IMR-90 (cell line): ENCODE results near the gene SPTLC3. TPM values are rescaled to one million over a fixed set of nuclear protein-coding genes. Genes with fewer than 3 reads are reported as not detected.

ENCODE experiments used
- ATAC-seq: fragments of 200-7000 bp; cut with Tn5 transposase; 2 replicates; pipeline ENCODE4 v1.9.1; 2020; ENCODE audit warnings: low read depth, mild to moderate bottlenecking, moderate library complexity
- BruUV-seq: library from RNA; stranded (reverse); fragments of 400-500 nt; replicated peaks from 2 replicates; lab custom pipeline; 2021; lab: Mats Ljungman, UMichigan
- CTCF ChIA-PET: fragments of 300-600 bp; formaldehyde crosslinking; extraction: SDS; loops from one replicate; lab custom pipeline; 2021; ENCODE audit warnings: antibody characterized with exemption; lab: Yijun Ruan, JAX
- POLR2A ChIA-PET: fragments of 300-600 bp; sonication (Branson Sonifier 250); formaldehyde crosslinking; loops from one replicate; lab custom pipeline; 2022; ENCODE audit warnings: antibody characterized with exemption; ENCODE audit not compliant: unreplicated experiment; lab: Charles Lee
- DNase-seq: peaks from one replicate; pipeline ENCODE4 v3.0.0; 2013
- H2AFZ ChIP-seq: replicated peaks from 2 replicates; pipeline ENCODE3; 2013; ENCODE audit warnings: low read length, mild to moderate bottlenecking; ENCODE audit not compliant: poor library complexity
- H2AK5ac ChIP-seq: 2 replicates; pipeline ENCODE4 v1.6.1; 2013; ENCODE audit warnings: low read depth, low read length, inconsistent platforms
- H2AK9ac ChIP-seq: replicated peaks from 2 replicates; pipeline ENCODE3; 2013; ENCODE audit warnings: mild to moderate bottlenecking, low read depth, low read length, moderate library complexity; ENCODE audit not compliant: poor library complexity
- H2BK120ac ChIP-seq: 2 replicates; pipeline ENCODE4 v1.6.1; 2013; ENCODE audit warnings: low read depth, low read length, inconsistent platforms
- H2BK15ac ChIP-seq: 3 replicates; pipeline ENCODE4 v1.6.1; 2013; ENCODE audit warnings: low read depth, low read length, inconsistent platforms
- H2BK20ac ChIP-seq: 2 replicates; pipeline ENCODE4 v1.6.1; 2013; ENCODE audit warnings: low read depth, mild to moderate bottlenecking, inconsistent platforms, low read length, moderate library complexity
- H2BK5ac ChIP-seq: 2 replicates; pipeline ENCODE4 v1.6.1; 2013; ENCODE audit warnings: mild to moderate bottlenecking, low read depth, low read length, inconsistent platforms; ENCODE audit not compliant: poor library complexity, severe bottlenecking
- H3K14ac ChIP-seq: replicated peaks from 2 replicates; pipeline ENCODE4 v1.6.1; 2013; ENCODE audit warnings: low read depth, low read length, inconsistent platforms
- H3K18ac ChIP-seq: 2 replicates; pipeline ENCODE4 v1.6.1; 2013; ENCODE audit warnings: low read depth, low read length, control low read depth
- H3K23ac ChIP-seq: 2 replicates; pipeline ENCODE4 v1.6.1; 2013; ENCODE audit warnings: low read depth, low read length, inconsistent platforms
- H3K27ac ChIP-seq: 2 replicates; pipeline ENCODE4 v1.5.1; 2013; ENCODE audit warnings: mild to moderate bottlenecking, control low read depth, low read length; ENCODE audit not compliant: insufficient read depth
- H3K27me3 ChIP-seq: 2 replicates; pipeline ENCODE4 v1.6.1; 2013; ENCODE audit warnings: low read length; ENCODE audit not compliant: control insufficient read depth, insufficient read depth
- H3K36me3 ChIP-seq: 2 replicates; pipeline ENCODE4 v1.6.1; 2013; ENCODE audit warnings: low read length, mixed read lengths; ENCODE audit not compliant: control insufficient read depth, insufficient read depth
- H3K4ac ChIP-seq: 2 replicates; pipeline ENCODE4 v1.6.1; 2013; ENCODE audit warnings: low read depth, low read length, inconsistent platforms
- H3K4me1 ChIP-seq: 2 replicates; pipeline ENCODE4 v1.6.1; 2013; ENCODE audit warnings: low read length, mixed read lengths; ENCODE audit not compliant: control insufficient read depth, insufficient read depth
- H3K4me2 ChIP-seq: 2 replicates; pipeline ENCODE4 v1.6.1; 2013; ENCODE audit warnings: low read depth, mild to moderate bottlenecking, control low read depth, low read length, moderate library complexity
- H3K4me3 ChIP-seq: 2 replicates; pipeline ENCODE4 v1.5.1; 2013; ENCODE audit warnings: low read depth, mild to moderate bottlenecking, control low read depth, low read length, moderate library complexity; ENCODE audit not compliant: insufficient read depth
- H3K56ac ChIP-seq: 2 replicates; pipeline ENCODE4 v1.6.1; 2013; ENCODE audit warnings: low read length, inconsistent platforms; ENCODE audit not compliant: insufficient read depth; ENCODE audit errors: extremely low read depth
- H3K79me1 ChIP-seq, 2 experiments: 2 replicates each; pipeline ENCODE4 v1.6.1; 2013; ENCODE audit warnings: low read length in 2 of 2, inconsistent platforms in 1 of 2, low read depth in 1 of 2
- H3K9ac ChIP-seq: 2 replicates; pipeline ENCODE4 v1.6.1; 2013; ENCODE audit warnings: low read depth, low read length, control low read depth
- H3K9me1 ChIP-seq: 2 replicates; pipeline ENCODE4 v1.6.1; 2013; ENCODE audit warnings: low read length, inconsistent platforms; ENCODE audit not compliant: insufficient read depth
- H3K9me3 ChIP-seq: 2 replicates; pipeline ENCODE4 v1.6.1; 2013; ENCODE audit warnings: low read length; ENCODE audit not compliant: control insufficient read depth, insufficient read depth
- H4K20me1 ChIP-seq: 2 replicates; pipeline ENCODE4 v1.6.1; 2013; ENCODE audit warnings: low read length, inconsistent platforms; ENCODE audit not compliant: insufficient read depth
- H4K5ac ChIP-seq: 2 replicates; pipeline ENCODE4 v1.6.1; 2013; ENCODE audit warnings: mild to moderate bottlenecking, low read depth, low read length, control low read depth
- H4K8ac ChIP-seq, 2 experiments: 2 replicates each; pipeline ENCODE4 v1.6.1; 2013; ENCODE audit warnings: low read depth in 2 of 2, low read length in 2 of 2, control low read depth in 1 of 2, inconsistent platforms in 1 of 2
- H4K91ac ChIP-seq: 2 replicates; pipeline ENCODE4 v1.6.1; 2013; ENCODE audit warnings: low read depth, low read length, inconsistent platforms; ENCODE audit not compliant: insufficient read depth
- BHLHE40 ChIP-seq: fragments of 150-350 bp; IDR thresholded peaks from 2 replicates; pipeline ENCODE4 v1.6.1; 2016; ENCODE audit warnings: mild to moderate bottlenecking, low read depth, low read length
- CEBPB ChIP-seq: IDR thresholded peaks from 2 replicates; pipeline ENCODE4 v1.6.1; 2012; ENCODE audit warnings: low read depth, low read length, improper control_type of control experiment
- CHD1 ChIP-seq: IDR thresholded peaks from 2 replicates; pipeline ENCODE4 v1.6.1; 2012; ENCODE audit warnings: low read depth, low read length, improper control_type of control experiment
- ELK1 ChIP-seq: fragments of 150-350 bp; IDR thresholded peaks from 2 replicates; pipeline ENCODE4 v1.6.1; 2016; ENCODE audit warnings: low read depth, mild to moderate bottlenecking, low read length, moderate library complexity, borderline replicate concordance
- FOS ChIP-seq: fragments of 150-350 bp; IDR thresholded peaks from 2 replicates; pipeline ENCODE4 v1.6.1; 2016; ENCODE audit warnings: low read depth, low read length
- MAFK ChIP-seq: IDR thresholded peaks from 2 replicates; pipeline ENCODE4 v1.6.1; 2012; ENCODE audit warnings: low read depth, low read length, improper control_type of control experiment
- MAZ ChIP-seq: IDR thresholded peaks from 2 replicates; pipeline ENCODE4 v1.6.1; 2012; ENCODE audit warnings: low read depth, mild to moderate bottlenecking, low read length, improper control_type of control experiment, moderate library complexity, borderline replicate concordance
- MXI1 ChIP-seq: IDR thresholded peaks from 2 replicates; pipeline ENCODE4 v1.6.1; 2012; ENCODE audit warnings: low read depth, mild to moderate bottlenecking, low read length, moderate library complexity, borderline replicate concordance
- NFE2L2 ChIP-seq: fragments of 150-350 bp; IDR thresholded peaks from 2 replicates; pipeline ENCODE4 v1.6.1; 2016; ENCODE audit warnings: low read depth, mild to moderate bottlenecking, low read length
- POLR2A ChIP-seq: IDR thresholded peaks from 2 replicates; pipeline ENCODE4 v1.6.1; 2012; ENCODE audit warnings: mild to moderate bottlenecking, low read depth, low read length
- RAD21 ChIP-seq: IDR thresholded peaks from 2 replicates; pipeline ENCODE4 v1.6.1; 2012; ENCODE audit warnings: low read length, improper control_type of control experiment
- RCOR1 ChIP-seq: IDR thresholded peaks from 2 replicates; pipeline ENCODE4 v1.6.1; 2012; ENCODE audit warnings: mild to moderate bottlenecking, low read length, improper control_type of control experiment; ENCODE audit not compliant: insufficient replicate concordance
- RFX5 ChIP-seq: IDR thresholded peaks from 2 replicates; pipeline ENCODE4 v1.8.0; 2012; ENCODE audit warnings: low read depth, mild to moderate bottlenecking, low read length, moderate library complexity
- SMC3 ChIP-seq: fragments of 150-350 bp; IDR thresholded peaks from 2 replicates; pipeline ENCODE4 v1.6.1; 2016; ENCODE audit warnings: low read depth, mild to moderate bottlenecking, antibody characterized with exemption, low read length, moderate library complexity
- WGBS, 2 experiments: methylation state at CpG; one replicate each; pipeline versions ENCODE4 v1.1.5 to v1.1.7; 2013; ENCODE audit warnings: missing lambda C conversion rate in 2 of 2; ENCODE audit not compliant: insufficient read length in 1 of 2; ENCODE audit errors: extremely low coverage in 2 of 2; 5-methylcytosine and 5-hydroxymethylcytosine counted together
- dilution Hi-C: fragments of 300-500 bp; cut with HindIII; formaldehyde crosslinking; loops from one replicate; pipeline ENCODE4 v1.14.3; 2018; ENCODE audit warnings: low sequenced_read_pairs; ENCODE audit not compliant: unreplicated experiment
- in situ Hi-C: fragments of 300-500 bp; cut with MboI; formaldehyde crosslinking; loops from 3 replicates; pipeline ENCODE4 v1.14.3; 2019; ENCODE audit warnings: low sequenced_read_pairs, inconsistent platforms, mixed read lengths
- intact Hi-C: fragments of 100-400 bp; cut with micrococcal nuclease; formaldehyde crosslinking; loops from 2 replicates; pipeline ENCODE4 v1.10.0; 2022
- polyA plus RNA-seq, 3 experiments: library from polyadenylated mRNA; depleted of rRNA; stranded (reverse); fragments of >200 nt; gene quantifications; 2 replicates each; pipeline ENCODE4 v1.2.3, GENCODE V29; 2012; ENCODE audit warnings: low replicate concordance in 1 of 3
- total RNA-seq: library from RNA; depleted of rRNA; stranded (reverse); fragments of >200 nt; gene quantifications from 2 replicates; pipeline ENCODE4 v1.2.3, GENCODE V29; 2012
- TF ChIP-seq, protein P1 (sequence below): conservative IDR thresholded peaks from 2 replicates; pipeline ENCODE4 v1.5.1; 2012; ENCODE audit warnings: mild to moderate bottlenecking, low read depth, low read length, improper control_type of control experiment
- TF ChIP-seq, protein P2 (sequence below): fragments of 150-350 bp; IDR thresholded peaks from 2 replicates; pipeline ENCODE4 v1.6.1; 2017; ENCODE audit warnings: mild to moderate bottlenecking, antibody characterized with exemption, low read length, low read depth

The SPTLC3 gene
- total and polyA plus RNA-seq, 2 of the 4 experiments (the other 2 are of a cell fraction): 0.44 to 1.6 TPM

GRCh38 chr20:13158369-13158768 lies 149.6 kb downstream of the SPTLC3 start:
- Histone ChIP-seq H2AK9ac (no peak overlapping the region), H3K79me1 (no peaks in the 10 kb centered on the region), H2AK5ac (no peak overlapping the region), H3K14ac (no peak overlapping the region), H2BK20ac (no peak overlapping the region), H4K91ac (no peak overlapping the region), H2BK15ac (no peak overlapping the region), H3K9ac (no peak overlapping the region), H3K4ac (no peak overlapping the region), H4K8ac (no peak overlapping the region), H2AFZ (no peak overlapping the region), H4K20me1 (no peaks in the 10 kb centered on the region), H3K27ac (no peak overlapping the region), H4K5ac (no peak overlapping the region), H3K9me1 (no peaks in the 10 kb centered on the region), H3K4me2 (no peak overlapping the region), H3K27me3 (no peaks in the 10 kb centered on the region), H3K4me3 (no peak overlapping the region), H3K23ac (no peak overlapping the region), H3K9me3 (no peaks in the 10 kb centered on the region), H3K4me1 (no peaks in the 10 kb centered on the region), H3K56ac (no peak overlapping the region), H2BK120ac (no peak overlapping the region), H3K18ac (no peak overlapping the region), H2BK5ac (no peak overlapping the region), H3K36me3 (no peaks in the 10 kb centered on the region)
- intact Hi-C loops (no loop called here), in situ Hi-C loops (no loop called here), dilution Hi-C loops (no loop called here)
- 0% methylated on average over 1 of the region's 4 CpGs; no CpG with 5 or more reads in 1 of the 2 experiments for WGBS, 2 experiments
- POLR2A ChIA-PET: no interaction called here
- TF ChIP-seq MAFK (no peak), CEBPB (no peak), MXI1 (no peak), RAD21 (no peak), ELK1 (no peak), CHD1 (no peak), BHLHE40 (no peak), MAZ (no peak), RCOR1 (no peak), FOS (no peak), RFX5 (no peak), SMC3 (no peak), NFE2L2 (no peak), POLR2A (no peak)
- TF ChIP-seq, protein P1, sequence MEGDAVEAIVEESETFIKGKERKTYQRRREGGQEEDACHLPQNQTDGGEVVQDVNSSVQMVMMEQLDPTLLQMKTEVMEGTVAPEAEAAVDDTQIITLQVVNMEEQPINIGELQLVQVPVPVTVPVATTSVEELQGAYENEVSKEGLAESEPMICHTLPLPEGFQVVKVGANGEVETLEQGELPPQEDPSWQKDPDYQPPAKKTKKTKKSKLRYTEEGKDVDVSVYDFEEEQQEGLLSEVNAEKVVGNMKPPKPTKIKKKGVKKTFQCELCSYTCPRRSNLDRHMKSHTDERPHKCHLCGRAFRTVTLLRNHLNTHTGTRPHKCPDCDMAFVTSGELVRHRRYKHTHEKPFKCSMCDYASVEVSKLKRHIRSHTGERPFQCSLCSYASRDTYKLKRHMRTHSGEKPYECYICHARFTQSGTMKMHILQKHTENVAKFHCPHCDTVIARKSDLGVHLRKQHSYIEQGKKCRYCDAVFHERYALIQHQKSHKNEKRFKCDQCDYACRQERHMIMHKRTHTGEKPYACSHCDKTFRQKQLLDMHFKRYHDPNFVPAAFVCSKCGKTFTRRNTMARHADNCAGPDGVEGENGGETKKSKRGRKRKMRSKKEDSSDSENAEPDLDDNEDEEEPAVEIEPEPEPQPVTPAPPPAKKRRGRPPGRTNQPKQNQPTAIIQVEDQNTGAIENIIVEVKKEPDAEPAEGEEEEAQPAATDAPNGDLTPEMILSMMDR: no peak
- TF ChIP-seq, protein P2, sequence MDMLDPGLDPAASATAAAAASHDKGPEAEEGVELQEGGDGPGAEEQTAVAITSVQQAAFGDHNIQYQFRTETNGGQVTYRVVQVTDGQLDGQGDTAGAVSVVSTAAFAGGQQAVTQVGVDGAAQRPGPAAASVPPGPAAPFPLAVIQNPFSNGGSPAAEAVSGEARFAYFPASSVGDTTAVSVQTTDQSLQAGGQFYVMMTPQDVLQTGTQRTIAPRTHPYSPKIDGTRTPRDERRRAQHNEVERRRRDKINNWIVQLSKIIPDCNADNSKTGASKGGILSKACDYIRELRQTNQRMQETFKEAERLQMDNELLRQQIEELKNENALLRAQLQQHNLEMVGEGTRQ: no peak
- DNase-seq: no peak
- CTCF ChIA-PET: no interaction called here
- ATAC-seq: no peak
- no TSS peak for BruUV-seq
